ENCODE data around the gene FIP1L1.

DNA sequence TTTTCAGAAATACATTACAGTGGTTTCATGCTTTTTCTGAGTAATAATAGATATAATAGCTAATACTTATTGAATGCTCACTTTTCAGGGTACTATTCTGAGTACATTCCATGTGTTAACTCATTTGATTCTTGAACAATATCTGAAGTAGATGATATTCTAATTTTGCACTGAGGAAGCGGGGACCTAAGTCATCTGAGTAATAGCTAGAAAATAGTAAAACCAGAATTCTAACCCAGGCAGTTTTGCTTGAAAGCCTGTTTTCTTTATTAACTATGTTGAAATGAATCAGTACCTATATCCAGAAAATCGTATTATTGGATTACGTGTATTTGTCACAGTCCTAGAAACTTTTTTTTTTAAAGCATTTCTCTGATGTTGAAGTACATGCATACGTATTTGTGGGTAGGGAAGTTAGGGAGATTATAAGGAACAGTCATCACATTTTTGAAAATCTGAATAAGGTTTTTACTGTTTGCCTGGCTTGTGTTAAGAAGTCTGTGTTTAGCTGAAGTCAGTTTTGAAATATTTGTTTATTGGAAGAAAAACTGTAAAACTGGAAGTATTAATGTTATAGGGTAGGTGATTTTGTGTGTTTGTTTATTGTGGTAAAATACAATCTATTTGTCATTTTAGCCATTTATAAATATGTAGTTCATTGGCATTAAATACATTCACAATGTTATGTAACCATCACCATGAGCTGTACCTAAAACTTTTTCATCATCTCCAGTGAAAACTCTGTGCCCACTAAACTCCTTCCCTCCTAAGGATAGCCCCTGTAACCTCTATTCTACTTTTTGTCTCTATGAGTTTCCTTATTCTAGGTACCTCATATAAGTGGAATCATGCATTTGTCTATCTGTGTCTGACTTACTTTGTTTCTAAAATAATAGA, 55.3 kb downstream of the FIP1L1 start:
- TF ChIP-seq, protein P1, sequence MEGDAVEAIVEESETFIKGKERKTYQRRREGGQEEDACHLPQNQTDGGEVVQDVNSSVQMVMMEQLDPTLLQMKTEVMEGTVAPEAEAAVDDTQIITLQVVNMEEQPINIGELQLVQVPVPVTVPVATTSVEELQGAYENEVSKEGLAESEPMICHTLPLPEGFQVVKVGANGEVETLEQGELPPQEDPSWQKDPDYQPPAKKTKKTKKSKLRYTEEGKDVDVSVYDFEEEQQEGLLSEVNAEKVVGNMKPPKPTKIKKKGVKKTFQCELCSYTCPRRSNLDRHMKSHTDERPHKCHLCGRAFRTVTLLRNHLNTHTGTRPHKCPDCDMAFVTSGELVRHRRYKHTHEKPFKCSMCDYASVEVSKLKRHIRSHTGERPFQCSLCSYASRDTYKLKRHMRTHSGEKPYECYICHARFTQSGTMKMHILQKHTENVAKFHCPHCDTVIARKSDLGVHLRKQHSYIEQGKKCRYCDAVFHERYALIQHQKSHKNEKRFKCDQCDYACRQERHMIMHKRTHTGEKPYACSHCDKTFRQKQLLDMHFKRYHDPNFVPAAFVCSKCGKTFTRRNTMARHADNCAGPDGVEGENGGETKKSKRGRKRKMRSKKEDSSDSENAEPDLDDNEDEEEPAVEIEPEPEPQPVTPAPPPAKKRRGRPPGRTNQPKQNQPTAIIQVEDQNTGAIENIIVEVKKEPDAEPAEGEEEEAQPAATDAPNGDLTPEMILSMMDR (IDR thresholded peaks at IDR 0.05) = no peak
- TF ChIP-seq, protein P2, sequence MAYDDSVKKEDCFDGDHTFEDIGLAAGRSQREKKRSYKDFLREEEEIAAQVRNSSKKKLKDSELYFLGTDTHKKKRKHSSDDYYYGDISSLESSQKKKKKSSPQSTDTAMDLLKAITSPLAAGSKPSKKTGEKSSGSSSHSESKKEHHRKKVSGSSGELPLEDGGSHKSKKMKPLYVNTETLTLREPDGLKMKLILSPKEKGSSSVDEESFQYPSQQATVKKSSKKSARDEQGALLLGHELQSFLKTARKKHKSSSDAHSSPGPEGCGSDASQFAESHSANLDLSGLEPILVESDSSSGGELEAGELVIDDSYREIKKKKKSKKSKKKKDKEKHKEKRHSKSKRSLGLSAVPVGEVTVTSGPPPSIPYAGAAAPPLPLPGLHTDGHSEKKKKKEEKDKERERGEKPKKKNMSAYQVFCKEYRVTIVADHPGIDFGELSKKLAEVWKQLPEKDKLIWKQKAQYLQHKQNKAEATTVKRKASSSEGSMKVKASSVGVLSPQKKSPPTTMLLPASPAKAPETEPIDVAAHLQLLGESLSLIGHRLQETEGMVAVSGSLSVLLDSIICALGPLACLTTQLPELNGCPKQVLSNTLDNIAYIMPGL (CRISPR knock-in tag; IDR thresholded peaks at IDR 0.05) = no peak
- TF ChIP-seq, protein P3, sequence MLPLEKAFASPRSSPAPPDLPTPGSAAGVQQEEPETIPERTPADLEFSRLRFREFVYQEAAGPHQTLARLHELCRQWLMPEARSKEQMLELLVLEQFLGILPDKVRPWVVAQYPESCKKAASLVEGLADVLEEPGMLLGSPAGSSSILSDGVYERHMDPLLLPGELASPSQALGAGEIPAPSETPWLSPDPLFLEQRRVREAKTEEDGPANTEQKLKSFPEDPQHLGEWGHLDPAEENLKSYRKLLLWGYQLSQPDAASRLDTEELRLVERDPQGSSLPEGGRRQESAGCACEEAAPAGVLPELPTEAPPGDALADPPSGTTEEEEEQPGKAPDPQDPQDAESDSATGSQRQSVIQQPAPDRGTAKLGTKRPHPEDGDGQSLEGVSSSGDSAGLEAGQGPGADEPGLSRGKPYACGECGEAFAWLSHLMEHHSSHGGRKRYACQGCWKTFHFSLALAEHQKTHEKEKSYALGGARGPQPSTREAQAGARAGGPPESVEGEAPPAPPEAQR (CRISPR knock-in tag; IDR thresholded peaks at IDR 0.05) = no peak

Measured in WTC11 (cell line).